ENCODE measurements around the gene OBSCN.

Gene OBSCN

DNA sequence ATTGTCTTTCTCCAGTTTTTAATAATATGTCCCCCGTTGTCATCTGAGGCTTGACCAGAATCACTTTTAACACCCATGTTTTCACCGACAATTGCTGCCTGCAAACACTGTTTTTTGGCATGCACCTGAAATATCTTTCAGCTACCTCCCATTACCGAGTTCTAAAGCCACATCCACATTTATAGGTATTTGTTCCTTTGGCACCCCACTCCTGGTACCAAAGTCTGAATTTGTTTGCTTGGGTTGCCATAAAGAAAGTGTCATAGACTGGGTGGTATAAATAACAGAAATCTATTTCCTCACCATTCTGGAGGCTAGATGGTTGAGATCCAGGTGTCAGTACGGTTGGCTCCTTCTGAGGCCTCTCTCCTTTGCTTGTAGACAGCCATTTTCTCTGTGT, 94.2 kb downstream of the OBSCN start:
- H3K27me3 ChIP-seq (ENCODE audit: insufficient read depth, poor library complexity, severe bottlenecking), result no peaks in the 10 kb centered on the region
- no peak overlapping the region for H3K4me3 ChIP-seq (replicated peaks; ENCODE audit: insufficient read depth, low read length)
- TF ChIP-seq, protein P1, sequence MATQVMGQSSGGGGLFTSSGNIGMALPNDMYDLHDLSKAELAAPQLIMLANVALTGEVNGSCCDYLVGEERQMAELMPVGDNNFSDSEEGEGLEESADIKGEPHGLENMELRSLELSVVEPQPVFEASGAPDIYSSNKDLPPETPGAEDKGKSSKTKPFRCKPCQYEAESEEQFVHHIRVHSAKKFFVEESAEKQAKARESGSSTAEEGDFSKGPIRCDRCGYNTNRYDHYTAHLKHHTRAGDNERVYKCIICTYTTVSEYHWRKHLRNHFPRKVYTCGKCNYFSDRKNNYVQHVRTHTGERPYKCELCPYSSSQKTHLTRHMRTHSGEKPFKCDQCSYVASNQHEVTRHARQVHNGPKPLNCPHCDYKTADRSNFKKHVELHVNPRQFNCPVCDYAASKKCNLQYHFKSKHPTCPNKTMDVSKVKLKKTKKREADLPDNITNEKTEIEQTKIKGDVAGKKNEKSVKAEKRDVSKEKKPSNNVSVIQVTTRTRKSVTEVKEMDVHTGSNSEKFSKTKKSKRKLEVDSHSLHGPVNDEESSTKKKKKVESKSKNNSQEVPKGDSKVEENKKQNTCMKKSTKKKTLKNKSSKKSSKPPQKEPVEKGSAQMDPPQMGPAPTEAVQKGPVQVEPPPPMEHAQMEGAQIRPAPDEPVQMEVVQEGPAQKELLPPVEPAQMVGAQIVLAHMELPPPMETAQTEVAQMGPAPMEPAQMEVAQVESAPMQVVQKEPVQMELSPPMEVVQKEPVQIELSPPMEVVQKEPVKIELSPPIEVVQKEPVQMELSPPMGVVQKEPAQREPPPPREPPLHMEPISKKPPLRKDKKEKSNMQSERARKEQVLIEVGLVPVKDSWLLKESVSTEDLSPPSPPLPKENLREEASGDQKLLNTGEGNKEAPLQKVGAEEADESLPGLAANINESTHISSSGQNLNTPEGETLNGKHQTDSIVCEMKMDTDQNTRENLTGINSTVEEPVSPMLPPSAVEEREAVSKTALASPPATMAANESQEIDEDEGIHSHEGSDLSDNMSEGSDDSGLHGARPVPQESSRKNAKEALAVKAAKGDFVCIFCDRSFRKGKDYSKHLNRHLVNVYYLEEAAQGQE (IDR thresholded peaks at IDR 0.05; ENCODE audit: insufficient replicate concordance, low read depth), result no peak
- TF ChIP-seq GABPA (IDR thresholded peaks at IDR 0.05; ENCODE audit: low read depth) (no peak), SPI1 (IDR thresholded peaks at IDR 0.05; ENCODE audit: borderline replicate concordance, low read depth) (no peak), POLR2AphosphoS5 (IDR thresholded peaks at IDR 0.05; ENCODE audit: low read depth) (no peak)
- no peak for DNase-seq (ENCODE audit: low read depth in 1 of 2, low spot score in 1 of 2)
- no peak overlapping the region for H3K27ac ChIP-seq (replicated peaks)

GRCh38 chr1:228303596-228303995, 95.8 kb downstream of the OBSCN start:
- no peak for DNase-seq (ENCODE audit: low read depth in 1 of 2, low spot score in 1 of 2)
- H3K27me3 ChIP-seq (ENCODE audit: insufficient read depth, poor library complexity, severe bottlenecking), result no peaks in the 10 kb centered on the region
- TF ChIP-seq, protein P1 (IDR thresholded peaks at IDR 0.05; ENCODE audit: insufficient replicate concordance, low read depth), result no peak
- no peak for TF ChIP-seq SPI1 (IDR thresholded peaks at IDR 0.05; ENCODE audit: borderline replicate concordance, low read depth)
- TF ChIP-seq, protein P2, sequence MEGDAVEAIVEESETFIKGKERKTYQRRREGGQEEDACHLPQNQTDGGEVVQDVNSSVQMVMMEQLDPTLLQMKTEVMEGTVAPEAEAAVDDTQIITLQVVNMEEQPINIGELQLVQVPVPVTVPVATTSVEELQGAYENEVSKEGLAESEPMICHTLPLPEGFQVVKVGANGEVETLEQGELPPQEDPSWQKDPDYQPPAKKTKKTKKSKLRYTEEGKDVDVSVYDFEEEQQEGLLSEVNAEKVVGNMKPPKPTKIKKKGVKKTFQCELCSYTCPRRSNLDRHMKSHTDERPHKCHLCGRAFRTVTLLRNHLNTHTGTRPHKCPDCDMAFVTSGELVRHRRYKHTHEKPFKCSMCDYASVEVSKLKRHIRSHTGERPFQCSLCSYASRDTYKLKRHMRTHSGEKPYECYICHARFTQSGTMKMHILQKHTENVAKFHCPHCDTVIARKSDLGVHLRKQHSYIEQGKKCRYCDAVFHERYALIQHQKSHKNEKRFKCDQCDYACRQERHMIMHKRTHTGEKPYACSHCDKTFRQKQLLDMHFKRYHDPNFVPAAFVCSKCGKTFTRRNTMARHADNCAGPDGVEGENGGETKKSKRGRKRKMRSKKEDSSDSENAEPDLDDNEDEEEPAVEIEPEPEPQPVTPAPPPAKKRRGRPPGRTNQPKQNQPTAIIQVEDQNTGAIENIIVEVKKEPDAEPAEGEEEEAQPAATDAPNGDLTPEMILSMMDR (IDR thresholded peaks at IDR 0.05; ENCODE audit: insufficient read depth, low read length), result no peak
- TF ChIP-seq POLR2AphosphoS5 (IDR thresholded peaks at IDR 0.05; ENCODE audit: low read depth), result no peak
- TF ChIP-seq GABPA (IDR thresholded peaks at IDR 0.05; ENCODE audit: low read depth), result no peak
- H3K4me3 ChIP-seq (replicated peaks; ENCODE audit: insufficient read depth, low read length), result no peak overlapping the region
- H3K27ac ChIP-seq (replicated peaks), result no peak overlapping the region

GRCh38 chr1:228304225-228304624, 96.4 kb downstream of the OBSCN start:
- no peak overlapping the region for H3K27ac ChIP-seq (replicated peaks)
- no peak for DNase-seq (ENCODE audit: low read depth in 1 of 2, low spot score in 1 of 2)
- no peak overlapping the region for H3K4me3 ChIP-seq (replicated peaks; ENCODE audit: insufficient read depth, low read length)
- TF ChIP-seq POLR2AphosphoS5 (IDR thresholded peaks at IDR 0.05; ENCODE audit: low read depth) (no peak), GABPA (IDR thresholded peaks at IDR 0.05; ENCODE audit: low read depth) (no peak), SPI1 (IDR thresholded peaks at IDR 0.05; ENCODE audit: borderline replicate concordance, low read depth) (no peak)
- TF ChIP-seq, protein P2 (IDR thresholded peaks at IDR 0.05; ENCODE audit: insufficient read depth, low read length), result no peak
- TF ChIP-seq, protein P1 (IDR thresholded peaks at IDR 0.05; ENCODE audit: insufficient replicate concordance, low read depth), result no peak
- H3K27me3 ChIP-seq (ENCODE audit: insufficient read depth, poor library complexity, severe bottlenecking), result no peaks in the 10 kb centered on the region

All from HL-60 (cell line).